ENCODE results near the gene PIEZO2.

GRCh38 chr18:11029021-11029420 is 120.3 kb downstream of the PIEZO2 start:
- TF ChIP-seq CTCF (IDR thresholded peaks at IDR 0.05) (no peak), REST (IDR thresholded peaks at IDR 0.05; ENCODE audit: insufficient read depth in 1 of 2, low read depth in 2 of 2, low read length in 1 of 2) (no peak), POLR2AphosphoS5 (IDR thresholded peaks at IDR 0.05; ENCODE audit: low read depth, low read length) (no peak)

Measured in Panc1 (cell line).